ENCODE measurements around the gene HLF. TPM values are rescaled to one million over a fixed set of nuclear protein-coding genes. Genes with fewer than 3 reads are reported as not detected.

The HLF gene
- total RNA-seq, 4 donors from 2014 or later = 7.7 to 14.8 (median 10.4) TPM

DNA sequence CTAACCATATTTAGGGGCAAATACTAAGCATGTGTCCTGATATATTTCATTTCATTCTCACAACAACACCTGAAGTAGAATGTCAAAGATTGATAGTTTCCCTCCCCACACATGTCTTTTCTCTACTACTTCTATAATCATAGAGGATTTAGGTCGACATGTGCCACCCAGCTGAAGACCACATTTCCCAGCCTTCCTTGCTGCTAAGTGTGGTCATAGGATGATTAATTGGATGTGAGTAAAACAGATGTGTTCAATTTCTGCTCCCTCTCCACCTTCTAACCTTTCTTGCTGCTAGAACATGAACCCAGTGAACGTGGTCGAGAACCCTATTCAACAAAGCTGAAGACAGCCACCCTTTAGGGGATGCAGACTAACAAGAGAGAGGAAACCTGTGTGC is 18.8 kb upstream of the HLF start:
- TF ChIP-seq, protein P1, sequence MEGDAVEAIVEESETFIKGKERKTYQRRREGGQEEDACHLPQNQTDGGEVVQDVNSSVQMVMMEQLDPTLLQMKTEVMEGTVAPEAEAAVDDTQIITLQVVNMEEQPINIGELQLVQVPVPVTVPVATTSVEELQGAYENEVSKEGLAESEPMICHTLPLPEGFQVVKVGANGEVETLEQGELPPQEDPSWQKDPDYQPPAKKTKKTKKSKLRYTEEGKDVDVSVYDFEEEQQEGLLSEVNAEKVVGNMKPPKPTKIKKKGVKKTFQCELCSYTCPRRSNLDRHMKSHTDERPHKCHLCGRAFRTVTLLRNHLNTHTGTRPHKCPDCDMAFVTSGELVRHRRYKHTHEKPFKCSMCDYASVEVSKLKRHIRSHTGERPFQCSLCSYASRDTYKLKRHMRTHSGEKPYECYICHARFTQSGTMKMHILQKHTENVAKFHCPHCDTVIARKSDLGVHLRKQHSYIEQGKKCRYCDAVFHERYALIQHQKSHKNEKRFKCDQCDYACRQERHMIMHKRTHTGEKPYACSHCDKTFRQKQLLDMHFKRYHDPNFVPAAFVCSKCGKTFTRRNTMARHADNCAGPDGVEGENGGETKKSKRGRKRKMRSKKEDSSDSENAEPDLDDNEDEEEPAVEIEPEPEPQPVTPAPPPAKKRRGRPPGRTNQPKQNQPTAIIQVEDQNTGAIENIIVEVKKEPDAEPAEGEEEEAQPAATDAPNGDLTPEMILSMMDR (IDR thresholded peaks at IDR 0.05 in 4 of 5, conservative IDR thresholded peaks at IDR 0.05 in 1 of 5) = no peak
- TF ChIP-seq POLR2A (IDR thresholded peaks at IDR 0.05) = no peak
- no peak for ATAC-seq
- Histone ChIP-seq H3K9me3 (no peaks in the 10 kb centered on the region), H3K4me3 (no peak overlapping the region), H3K36me3 (no peaks in the 10 kb centered on the region), H3K27ac (no peak overlapping the region), H3K4me1 (no peaks in the 10 kb centered on the region), H3K27me3 (no peaks in the 10 kb centered on the region)
- intact Hi-C loops (cut with DNase I; ENCODE audit: low total_unique reads) (no loop called here), in situ Hi-C loops (cut with MboI; ENCODE audit: low sequenced_read_pairs in 4 of 4) (no loop called here)
- no peak for DNase-seq

DNA sequence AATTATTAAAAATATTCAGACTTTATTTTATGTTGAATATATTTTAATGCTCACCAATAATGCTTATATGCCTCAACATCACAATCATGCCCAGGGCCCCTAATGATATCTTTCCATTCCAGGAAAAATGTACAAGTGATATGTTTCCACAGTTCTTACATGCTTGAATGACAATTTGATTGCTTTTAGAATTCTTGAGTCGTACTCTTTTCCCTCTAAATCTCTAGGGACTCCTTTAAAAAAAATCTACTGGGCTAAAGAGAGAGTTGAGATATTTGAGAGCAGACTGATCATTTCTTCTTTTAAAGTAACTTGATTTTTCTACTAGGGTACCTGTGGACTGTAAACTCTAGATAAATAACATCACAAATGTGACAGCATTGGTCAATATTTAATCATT is 18.2 kb upstream of the HLF start:
- no peak for DNase-seq
- TF ChIP-seq, protein P1 (IDR thresholded peaks at IDR 0.05 in 4 of 5, conservative IDR thresholded peaks at IDR 0.05 in 1 of 5) = no peak
- TF ChIP-seq POLR2A (IDR thresholded peaks at IDR 0.05) = no peak
- intact Hi-C loops (cut with DNase I; ENCODE audit: low total_unique reads) = no loop called here

GRCh38 chr17:55248077-55248476 is 16.7 kb upstream of the HLF start:
- no peaks in the 10 kb centered on the region for H3K36me3 ChIP-seq
- no peaks in the 10 kb centered on the region for H3K9me3 ChIP-seq
- H3K4me1 ChIP-seq = no peaks in the 10 kb centered on the region
- no peak overlapping the region for H3K27ac ChIP-seq
- in situ Hi-C loops (cut with MboI; ENCODE audit: low sequenced_read_pairs in 4 of 4) (no loop called here), intact Hi-C loops (cut with DNase I; ENCODE audit: low total_unique reads) (no loop called here)
- no peak overlapping the region for H3K4me3 ChIP-seq
- no peaks in the 10 kb centered on the region for H3K27me3 ChIP-seq
- ATAC-seq = no peak
- TF ChIP-seq POLR2A (IDR thresholded peaks at IDR 0.05) = no peak
- TF ChIP-seq, protein P1 (IDR thresholded peaks at IDR 0.05 in 4 of 5, conservative IDR thresholded peaks at IDR 0.05 in 1 of 5) = no peak
- DNase-seq = no peak

More for the DNA sequence above, 18.2 kb upstream of the HLF start:
- Histone ChIP-seq H3K9me3 (no peaks in the 10 kb centered on the region), H3K36me3 (no peaks in the 10 kb centered on the region), H3K27ac (no peak overlapping the region), H3K27me3 (no peaks in the 10 kb centered on the region), H3K4me3 (no peak overlapping the region), H3K4me1 (no peaks in the 10 kb centered on the region)
- in situ Hi-C loops (cut with MboI; ENCODE audit: low sequenced_read_pairs in 4 of 4) = no loop called here
- ATAC-seq = no peak

GRCh38 chr17:55249861-55250260 is 14.9 kb upstream of the HLF start:
- ATAC-seq = no peak
- intact Hi-C loops (cut with DNase I; ENCODE audit: low total_unique reads) (no loop called here), in situ Hi-C loops (cut with MboI; ENCODE audit: low sequenced_read_pairs in 4 of 4) (no loop called here)
- DNase-seq = no peak
- H3K27me3 ChIP-seq = no peaks in the 10 kb centered on the region
- TF ChIP-seq POLR2A (IDR thresholded peaks at IDR 0.05) = no peak
- TF ChIP-seq, protein P1 (IDR thresholded peaks at IDR 0.05 in 4 of 5, conservative IDR thresholded peaks at IDR 0.05 in 1 of 5) = no peak
- H3K36me3 ChIP-seq = no peaks in the 10 kb centered on the region
- H3K27ac ChIP-seq = no peak overlapping the region
- H3K4me1 ChIP-seq = no peaks in the 10 kb centered on the region
- H3K4me3 ChIP-seq = no peak overlapping the region
- no peaks in the 10 kb centered on the region for H3K9me3 ChIP-seq

DNA sequence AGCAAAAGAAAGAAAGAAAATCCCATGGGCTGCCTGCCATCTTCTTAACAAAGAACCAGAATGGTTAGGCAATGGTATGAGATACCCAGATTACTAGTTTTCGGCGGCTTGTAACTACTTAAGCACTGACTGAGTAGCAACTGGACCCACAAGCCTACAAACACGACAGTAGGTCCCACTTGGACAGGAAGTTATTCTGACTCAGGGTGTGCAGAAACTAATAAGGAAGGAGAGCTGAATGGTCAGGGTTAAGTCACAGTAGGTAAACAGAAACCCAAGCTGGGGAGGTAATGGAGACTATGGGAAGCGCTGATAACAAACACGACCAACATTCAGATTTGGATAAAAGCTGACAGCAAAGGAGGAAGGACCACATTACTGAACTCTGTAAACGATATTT is 10.4 kb upstream of the HLF start:
- H3K36me3 ChIP-seq = no peaks in the 10 kb centered on the region
- ATAC-seq = no peak
- H3K9me3 ChIP-seq = no peaks in the 10 kb centered on the region
- H3K27me3 ChIP-seq = no peaks in the 10 kb centered on the region
- no peak for DNase-seq
- H3K4me3 ChIP-seq = no peak overlapping the region
- H3K4me1 ChIP-seq = no peaks in the 10 kb centered on the region
- intact Hi-C loops (cut with DNase I; ENCODE audit: low total_unique reads) = no loop called here
- H3K27ac ChIP-seq = no peak overlapping the region
- in situ Hi-C loops (cut with MboI; ENCODE audit: low sequenced_read_pairs in 4 of 4) = no loop called here
- no peak for TF ChIP-seq POLR2A (IDR thresholded peaks at IDR 0.05)
- TF ChIP-seq, protein P1 (IDR thresholded peaks at IDR 0.05 in 4 of 5, conservative IDR thresholded peaks at IDR 0.05 in 1 of 5) = no peak

All from gastrocnemius medialis (tissue), 4 donors.